ENCODE measurements around the gene KCNS1. TPM values are rescaled to one million over a fixed set of nuclear protein-coding genes. Genes with fewer than 3 reads are reported as not detected.

KCNS1 gene
- total RNA-seq, 1 experiment from 2014 or later = not detected

GRCh38 chr20:45087097-45087790, 13.7 kb downstream of the KCNS1 start:
- H3K79me2 ChIP-seq (ENCODE audit: low read length) = no peaks in the 10 kb centered on the region
- H3K9ac ChIP-seq (ENCODE audit: low read length) = no peak overlapping the region
- no peaks in the 10 kb centered on the region for H3K9me2 ChIP-seq (replicated peaks; ENCODE audit: low read length)
- no TSS peak for BruUV-seq (replicated peaks)
- POLR2A ChIA-PET (ENCODE audit: unreplicated experiment) = no interaction called here
- no peaks in the 10 kb centered on the region for H3K27me3 ChIP-seq (ENCODE audit: low read length)
- CTCF ChIA-PET = no interaction called here
- peaks cover 28% of the 10 kb centered on the region for H3K4me1 ChIP-seq (ENCODE audit: insufficient read depth, low read length)
- no peak; the same call in 1 of the 2 replicates for ATAC-seq
- H3K9me3 ChIP-seq (ENCODE audit: low read length) = no peaks in the 10 kb centered on the region
- intact Hi-C loops (cut with micrococcal nuclease) = no loop called here
- H4K20me1 ChIP-seq (ENCODE audit: low read length) = no peaks in the 10 kb centered on the region
- peak; percentile 36 for DNase-seq
- peak overlapping the region; percentile 68 for H3K4me2 ChIP-seq (ENCODE audit: low read length)
- 0 out of 2 replicates have a peak, but pooled peaks cover 7% of the 10 kb centered on the region for H3K36me3 ChIP-seq (ENCODE audit: low read depth, low read length)
- H3K27ac ChIP-seq (ENCODE audit: low read length) = peak overlapping the region; percentile 88
- peaks cover 9% of the 10 kb centered on the region for H3F3A ChIP-seq (ENCODE audit: low read length, unreplicated experiment)
- H3K4me3 ChIP-seq (ENCODE audit: low read length) = no peak overlapping the region
- no peak overlapping the region for H2AFZ ChIP-seq (ENCODE audit: low read length)
- TF ChIP-seq EZH2 (IDR thresholded peaks at IDR 0.05; ENCODE audit: low read length, unreplicated experiment) = no peak
- no peak for TF ChIP-seq CTCF (conservative IDR thresholded peaks at IDR 0.05; ENCODE audit: low read depth, low read length)
- TF ChIP-seq EZH2phosphoT487 (IDR thresholded peaks at IDR 0.05; ENCODE audit: borderline replicate concordance, low read length) = no peak

- no peak for TF ChIP-seq EZH2phosphoT487 (IDR thresholded peaks at IDR 0.05; ENCODE audit: borderline replicate concordance, low read length)
- TF ChIP-seq CTCF (conservative IDR thresholded peaks at IDR 0.05; ENCODE audit: low read depth, low read length) = no peak
- no peak for TF ChIP-seq EZH2 (IDR thresholded peaks at IDR 0.05; ENCODE audit: low read length, unreplicated experiment)
- H3K9me2 ChIP-seq (replicated peaks; ENCODE audit: low read length) = no peaks in the 10 kb centered on the region
- H3K27ac ChIP-seq (ENCODE audit: low read length) = no peak overlapping the region
- ATAC-seq (no peak), DNase-seq (no peak)
- BruUV-seq (replicated peaks) = no TSS peak
- CTCF ChIA-PET = no interaction called here
- 0 out of 2 replicates have a peak, but pooled peaks cover 8% of the 10 kb centered on the region for H3K36me3 ChIP-seq (ENCODE audit: low read depth, low read length)
- peaks cover 28% of the 10 kb centered on the region for H3K4me1 ChIP-seq (ENCODE audit: insufficient read depth, low read length)
- H4K20me1 ChIP-seq (ENCODE audit: low read length) = no peaks in the 10 kb centered on the region
- no peak overlapping the region for H3K4me3 ChIP-seq (ENCODE audit: low read length)
- H3F3A ChIP-seq (ENCODE audit: low read length, unreplicated experiment) = peaks cover 9% of the 10 kb centered on the region
- no peaks in the 10 kb centered on the region for H3K79me2 ChIP-seq (ENCODE audit: low read length)
- no peaks in the 10 kb centered on the region for H3K27me3 ChIP-seq (ENCODE audit: low read length)
- no peaks in the 10 kb centered on the region for H3K9me3 ChIP-seq (ENCODE audit: low read length)
- no peak overlapping the region for H3K4me2 ChIP-seq (ENCODE audit: low read length)
- no peak overlapping the region for H2AFZ ChIP-seq (ENCODE audit: low read length)
- POLR2A ChIA-PET (ENCODE audit: unreplicated experiment) = no interaction called here
- intact Hi-C loops (cut with micrococcal nuclease) = no loop called here
- H3K9ac ChIP-seq (ENCODE audit: low read length) = no peak overlapping the region
Observed at GRCh38 chr20:45085867-45086266, 15.1 kb downstream of the KCNS1 start.

- H4K20me1 ChIP-seq (ENCODE audit: low read length) = no peaks in the 10 kb centered on the region
- H3K27me3 ChIP-seq (ENCODE audit: low read length) = no peaks in the 10 kb centered on the region
- peaks cover 8% of the 10 kb centered on the region; the same call in 1 of the 2 replicates for H3K36me3 ChIP-seq (ENCODE audit: low read depth, low read length)
- peaks cover 28% of the 10 kb centered on the region for H3K4me1 ChIP-seq (ENCODE audit: insufficient read depth, low read length)
- H3F3A ChIP-seq (ENCODE audit: low read length, unreplicated experiment) = peaks cover 9% of the 10 kb centered on the region
- no peak overlapping the region for H2AFZ ChIP-seq (ENCODE audit: low read length)
- H3K4me2 ChIP-seq (ENCODE audit: low read length) = no peak overlapping the region
- no peak for TF ChIP-seq EZH2 (IDR thresholded peaks at IDR 0.05; ENCODE audit: low read length, unreplicated experiment)
- TF ChIP-seq CTCF (conservative IDR thresholded peaks at IDR 0.05; ENCODE audit: low read depth, low read length) = no peak
- no peak for TF ChIP-seq EZH2phosphoT487 (IDR thresholded peaks at IDR 0.05; ENCODE audit: borderline replicate concordance, low read length)
- no peak overlapping the region for H3K9ac ChIP-seq (ENCODE audit: low read length)
- DNase-seq (no peak), ATAC-seq (no peak)
- intact Hi-C loops (cut with micrococcal nuclease) = no loop called here
- no peak overlapping the region for H3K27ac ChIP-seq (ENCODE audit: low read length)
- no peaks in the 10 kb centered on the region for H3K79me2 ChIP-seq (ENCODE audit: low read length)
- H3K9me2 ChIP-seq (replicated peaks; ENCODE audit: low read length) = no peaks in the 10 kb centered on the region
- H3K9me3 ChIP-seq (ENCODE audit: low read length) = no peaks in the 10 kb centered on the region
- ChIA-PET POLR2A (ENCODE audit: unreplicated experiment) (no interaction called here), CTCF (no interaction called here)
- H3K4me3 ChIP-seq (ENCODE audit: low read length) = no peak overlapping the region
- BruUV-seq (replicated peaks) = no TSS peak
Observed at GRCh38 chr20:45085289-45085688, 15.6 kb downstream of the KCNS1 start.
